Measurements from ENCODE around the gene AOC3. TPM values are rescaled to one million over a fixed set of nuclear protein-coding genes. Genes with fewer than 3 reads are reported as not detected.

AOC3 gene
- total RNA-seq: 0.31 TPM

GRCh38 chr17:42850954-42851353 lies at the start of gene AOC3:
Gene AOC3, plus strand, starts transcription at chr17:42851199. Its CDS starts 145 bp downstream, at chr17:42851344.

GRCh38 chr17:42832934-42833766 lies 17.8 kb upstream of the AOC3 start, which contains the start of gene PSME3:
Gene PSME3, plus strand, starts transcription at chr17:42833397. Its CDS starts 235 bp downstream, at chr17:42833632.

GRCh38 chr17:42844271-42844670 lies 6.7 kb upstream of the AOC3 start, which contains the start of gene AOC2:
Gene AOC2, plus strand, starts transcription at chr17:42844580. Its CDS starts 47 bp downstream, at chr17:42844627.

GRCh38 chr17:42900460-42901331 lies 49.7 kb downstream of the AOC3 start, which contains the start of gene G6PC1:
Gene G6PC1, plus strand, starts transcription at chr17:42900799. Its CDS starts 78 bp downstream, at chr17:42900877.

Small RNA genes within 50 kb of the gene (small RNA-seq; reads per million reads assigned to genes)
- gene MIR6781 (ENCODE audit: low replicate concordance) (not detected), gene RNU6-287P (ENCODE audit: low replicate concordance) (not detected)

Other genes with a start within 250 kb of the AOC3 start
- gene RETREG3, start 241.8 kb upstream of the AOC3 start, total RNA-seq: 49.8 TPM
- 18.2 TPM for gene TUBG1, start 241.5 kb upstream of the AOC3 start, total RNA-seq
- 26.3 TPM for gene TUBG2, start 191.9 kb upstream of the AOC3 start, total RNA-seq
- 4.4 TPM for gene PLEKHH3, start 174.2 kb upstream of the AOC3 start, total RNA-seq
- gene CCR10, start 169.4 kb upstream of the AOC3 start, total RNA-seq: 0.94 TPM
- 12.5 TPM for gene CNTNAP1, start 168.7 kb upstream of the AOC3 start, total RNA-seq
- gene EZH1, start 106.2 kb upstream of the AOC3 start, total RNA-seq: 68.9 TPM
- 9.1 TPM for gene RAMP2, start 90.0 kb upstream of the AOC3 start, total RNA-seq
- 24.4 TPM for gene VPS25, start 77.8 kb upstream of the AOC3 start, total RNA-seq
- not detected for gene WNK4, start 70.6 kb upstream of the AOC3 start, total RNA-seq
- 65.7 TPM for gene COA3, start 52.5 kb upstream of the AOC3 start, total RNA-seq
- gene CNTD1, start 52.3 kb upstream of the AOC3 start, total RNA-seq: 0.31 TPM
- 61.3 TPM for gene BECN1, start 26.9 kb upstream of the AOC3 start, total RNA-seq
- 41.0 TPM for gene PSME3, start 17.8 kb upstream of the AOC3 start, total RNA-seq
- 2.5 TPM for gene AOC2, start 6.6 kb upstream of the AOC3 start, total RNA-seq
- gene G6PC1, start 49.6 kb downstream of the AOC3 start, total RNA-seq: not detected
- 34.1 TPM for gene AARSD1, start 113.3 kb downstream of the AOC3 start, total RNA-seq
- gene PTGES3L, start 128.9 kb downstream of the AOC3 start, total RNA-seq: 2.5 TPM
- 16.9 TPM for gene RUNDC1, start 129.4 kb downstream of the AOC3 start, total RNA-seq
- gene RPL27, start 147.2 kb downstream of the AOC3 start, total RNA-seq: 1,347 TPM
- gene IFI35, start 155.6 kb downstream of the AOC3 start, total RNA-seq: 2.5 TPM
- gene VAT1, start 171.2 kb downstream of the AOC3 start, total RNA-seq: 77.3 TPM
- gene RND2, start 174.0 kb downstream of the AOC3 start, total RNA-seq: 3.4 TPM

Measured in parietal lobe (tissue), 2 donors.